H9 (cell line): ENCODE data around the gene GRM1. TPM values are rescaled to one million over a fixed set of nuclear protein-coding genes. Genes with fewer than 3 reads are reported as not detected.

Source experiments
- DNase-seq: peaks from one replicate; pipeline ENCODE4 v3.0.0-alpha.2; 2017
- H2AFZ ChIP-seq: one replicate; pipeline ENCODE4 v1.6.1; 2013; ENCODE audit warnings: mild to moderate bottlenecking, low read length, control low read depth, moderate library complexity
- H2AK5ac ChIP-seq: 2 replicates; pipeline ENCODE4 v1.6.1; 2013; ENCODE audit warnings: low read length, control low read depth, mixed read lengths; ENCODE audit not compliant: insufficient read length
- H2BK120ac ChIP-seq: one replicate; pipeline ENCODE4 v1.6.1; 2013; ENCODE audit warnings: low read depth, mild to moderate bottlenecking, low read length, control low read depth, inconsistent platforms; ENCODE audit not compliant: poor library complexity, severe bottlenecking
- H2BK12ac ChIP-seq: 2 replicates; pipeline ENCODE4 v1.6.1; 2013; ENCODE audit warnings: low read length, control low read depth, mixed read lengths, low read depth; ENCODE audit not compliant: insufficient read length
- H2BK15ac ChIP-seq: 2 replicates; pipeline ENCODE4 v1.6.1; 2013; ENCODE audit warnings: low read depth, low read length, control low read depth
- H2BK20ac ChIP-seq: one replicate; pipeline ENCODE4 v1.6.1; 2013; ENCODE audit warnings: low read depth, mild to moderate bottlenecking, low read length, control low read depth, inconsistent platforms; ENCODE audit not compliant: poor library complexity, severe bottlenecking
- H2BK5ac ChIP-seq: 2 replicates; pipeline ENCODE4 v1.6.1; 2013; ENCODE audit warnings: low read length, control low read depth, mixed read lengths; ENCODE audit not compliant: insufficient read length
- H3K14ac ChIP-seq: 2 replicates; pipeline ENCODE4 v1.6.1; 2013; ENCODE audit warnings: low read length, control low read depth; ENCODE audit not compliant: insufficient read depth
- H3K18ac ChIP-seq: 2 replicates; pipeline ENCODE4 v1.6.1; 2013; ENCODE audit warnings: low read depth, mild to moderate bottlenecking, mixed read lengths, low read length, control low read depth; ENCODE audit not compliant: insufficient read length
- H3K23ac ChIP-seq: 2 replicates; pipeline ENCODE4 v1.6.1; 2013; ENCODE audit warnings: low read length, control low read depth, mixed read lengths, low read depth; ENCODE audit not compliant: insufficient read length
- H3K23me2 ChIP-seq: 2 replicates; pipeline ENCODE4 v1.6.1; 2013; ENCODE audit warnings: low read depth, mild to moderate bottlenecking, mixed read lengths, low read length, control low read depth; ENCODE audit not compliant: insufficient read length, poor library complexity, severe bottlenecking
- H3K27ac ChIP-seq: 2 replicates; pipeline ENCODE4 v1.5.1; 2013; ENCODE audit warnings: low read length, control low read depth, mixed read lengths, low read depth; ENCODE audit not compliant: insufficient read length
- H3K27me3 ChIP-seq: 2 replicates; pipeline ENCODE4 v1.6.1; 2013; ENCODE audit warnings: low read length, control low read depth, inconsistent platforms; ENCODE audit not compliant: insufficient read depth
- H3K4ac ChIP-seq: 2 replicates; pipeline ENCODE4 v1.6.1; 2013; ENCODE audit warnings: low read depth, mild to moderate bottlenecking, control low read depth, inconsistent platforms, low read length, moderate library complexity
- H3K4me1 ChIP-seq: 2 replicates; pipeline ENCODE4 v1.6.1; 2013; ENCODE audit warnings: low read length, control low read depth, inconsistent platforms; ENCODE audit not compliant: insufficient read depth
- H3K4me2 ChIP-seq: 2 replicates; pipeline ENCODE4 v1.6.1; 2013; ENCODE audit warnings: low read length, control low read depth, mixed read lengths; ENCODE audit not compliant: insufficient read length, insufficient read depth
- H3K56ac ChIP-seq: 2 replicates; pipeline ENCODE4 v1.6.1; 2013; ENCODE audit warnings: low read depth, mild to moderate bottlenecking, mixed read lengths, low read length, control low read depth; ENCODE audit not compliant: insufficient read length
- H3K79me1 ChIP-seq: 2 replicates; pipeline ENCODE4 v1.6.1; 2013; ENCODE audit warnings: low read depth, mild to moderate bottlenecking, moderate library complexity, low read length, control low read depth, inconsistent platforms; ENCODE audit not compliant: insufficient read depth, poor library complexity, severe bottlenecking
- H3K79me2 ChIP-seq: 2 replicates; pipeline ENCODE4 v1.6.1; 2013; ENCODE audit warnings: low read length, control low read depth, inconsistent platforms; ENCODE audit not compliant: insufficient read depth
- H3K9ac ChIP-seq: 2 replicates; pipeline ENCODE4 v1.6.1; 2013; ENCODE audit warnings: low read length, control low read depth, mixed read lengths; ENCODE audit not compliant: insufficient read length; ENCODE audit errors: extremely low read depth
- H3K9me3 ChIP-seq: one replicate; pipeline ENCODE4 v1.6.1; 2013; ENCODE audit warnings: low read depth, low read length, inconsistent platforms; ENCODE audit not compliant: control insufficient read depth
- H3T11ph ChIP-seq: one replicate; pipeline ENCODE4 v1.6.1; 2013; ENCODE audit warnings: mild to moderate bottlenecking, low read length, control low read depth, inconsistent platforms
- H4K20me1 ChIP-seq: one replicate; pipeline ENCODE4 v1.6.1; 2013; ENCODE audit not compliant: control insufficient read depth, insufficient read length, insufficient read depth
- H4K5ac ChIP-seq: 2 replicates; pipeline ENCODE4 v1.6.1; 2013; ENCODE audit warnings: low read depth, mild to moderate bottlenecking, mixed read lengths, low read length, control low read depth; ENCODE audit not compliant: insufficient read length
- H4K8ac ChIP-seq: replicated peaks from 2 replicates; pipeline ENCODE4 v1.6.1; 2013; ENCODE audit warnings: low read length, control low read depth, mixed read lengths, low read depth; ENCODE audit not compliant: insufficient read length
- H4K91ac ChIP-seq: 2 replicates; pipeline ENCODE4 v1.6.1; 2013; ENCODE audit warnings: low read depth, mild to moderate bottlenecking, moderate library complexity, mixed read lengths, low read length, control low read depth; ENCODE audit not compliant: insufficient read length
- H3K27ac Mint-ChIP-seq, 3 experiments: 2 replicates in 2 of 3; 3 replicates in 1 of 3; pipeline ENCODE4 v1.8.0; 2020 to 2021; ENCODE audit warnings: mixed read lengths in 3 of 3, mild to moderate bottlenecking in 1 of 3, moderate library complexity in 1 of 3
- H3K27me3 Mint-ChIP-seq: 2 replicates; pipeline ENCODE4 v1.8.0; 2021; ENCODE audit warnings: low read depth, mild to moderate bottlenecking, moderate library complexity, mixed read lengths
- H3K36me3 Mint-ChIP-seq, 3 experiments: 2 replicates in 2 of 3; 3 replicates in 1 of 3; pipeline ENCODE4 v1.8.0; 2020 to 2021; ENCODE audit warnings: low read depth in 3 of 3, mixed read lengths in 3 of 3; ENCODE audit not compliant: insufficient read depth in 1 of 3
- H3K4me1 Mint-ChIP-seq, 2 experiments: 2 replicates each; pipeline ENCODE4 v1.8.0; 2020; ENCODE audit warnings: mixed read lengths in 2 of 2
- H3K4me3 Mint-ChIP-seq, 2 experiments: 2 replicates in 1 of 2; 3 replicates in 1 of 2; pipeline ENCODE4 v1.8.0; 2020 to 2021; ENCODE audit warnings: mild to moderate bottlenecking in 2 of 2, mixed read lengths in 2 of 2, moderate library complexity in 1 of 2
- H3K9me3 Mint-ChIP-seq, 2 experiments: 2 replicates in 1 of 2; 3 replicates in 1 of 2; pipeline ENCODE4 v1.8.0; 2020; ENCODE audit warnings: mild to moderate bottlenecking in 2 of 2, mixed read lengths in 2 of 2, moderate library complexity in 1 of 2
- CTCF ChIP-seq: fragments of 200-600 bp; sonication (generic); conservative IDR thresholded peaks from 3 replicates; pipeline ENCODE4 v1.8.0; 2021; ENCODE audit warnings: antibody characterized with exemption, mild to moderate bottlenecking
- WGBS: extraction: QIAGEN DNeasy Blood & Tissue Kit; methylation state at CpG from one replicate; pipeline ENCODE4 v1.1.7; 2013; ENCODE audit warnings: missing lambda C conversion rate, low lambda C conversion rate, mixed read lengths; ENCODE audit not compliant: insufficient read length; ENCODE audit errors: extremely low coverage; 5-methylcytosine and 5-hydroxymethylcytosine counted together
- total RNA-seq: library from RNA; stranded (reverse); gene quantifications from 2 replicates; pipeline ENCODE4 v1.2.1, GENCODE V29; 2021

GRM1 gene
- total RNA-seq, 1 experiment from 2014 or later, result 0.39 TPM

- Histone ChIP-seq H2BK120ac (no peak overlapping the region), H3K4me1 (no peaks in the 10 kb centered on the region), H3T11ph (no peak overlapping the region), H2BK12ac (no peak overlapping the region), H3K79me2 (no peaks in the 10 kb centered on the region), H3K23me2 (no peaks in the 10 kb centered on the region), H3K27me3 (no peaks in the 10 kb centered on the region), H2BK20ac (no peak overlapping the region), H3K18ac (no peak overlapping the region), H2AK5ac (no peak overlapping the region), H4K20me1 (no peaks in the 10 kb centered on the region), H3K4me2 (no peak overlapping the region), H2BK15ac (no peak overlapping the region), H3K27ac (no peak overlapping the region), H4K91ac (no peak overlapping the region), H3K23ac (no peak overlapping the region), H3K79me1 (no peaks in the 10 kb centered on the region), H2BK5ac (no peak overlapping the region), H3K9ac (no peak overlapping the region), H3K14ac (no peak overlapping the region), H4K8ac (no peak overlapping the region), H3K9me3 (no peaks in the 10 kb centered on the region), H4K5ac (no peak overlapping the region), H3K56ac (no peak overlapping the region), H3K4ac (no peak overlapping the region), H2AFZ (no peak overlapping the region)
- no peaks in the 10 kb centered on the region for H3K27me3 Mint-ChIP-seq
- whole genome bisulfite sequencing, result no CpG with 5 or more reads among the region's 5 CpGs
- TF ChIP-seq CTCF, result no peak
- no peak overlapping the region for H3K4me3 Mint-ChIP-seq
- H3K9me3 Mint-ChIP-seq, result peaks cover 4 to 5% of the 10 kb centered on the region in 2 experiments
- no peaks in the 10 kb centered on the region for H3K4me1 Mint-ChIP-seq
- H3K27ac Mint-ChIP-seq, result no peak overlapping the region
- no peak for DNase-seq
- H3K36me3 Mint-ChIP-seq, result peaks cover 3 to 5% (median 3%) of the 10 kb centered on the region in 3 experiments; a peak in 6 of 7 replicates
These were observed 215.8 kb downstream of the GRM1 start for GRCh38 chr6:146244630-146245143.
